B cell (primary cell): Measurements from ENCODE around the gene MAP3K4. TPM values are rescaled to one million over a fixed set of nuclear protein-coding genes. Genes with fewer than 3 reads are reported as not detected.

Experiments
- ATAC-seq: fragments of 200-7000 bp; cut with Tn5 transposase; one replicate; pipeline ENCODE4 v1.10.0; 2021; ENCODE audit warnings: low read depth, mild to moderate bottlenecking, moderate number of reproducible peaks, moderate library complexity
- CTCF ChIA-PET: fragments of 350-600 bp; sonication (Branson Sonifier 250); formaldehyde crosslinking; loops from one replicate; lab custom pipeline; 2021; ENCODE audit warnings: antibody characterized with exemption, inconsistent platforms; lab: Charles Lee
- POLR2A ChIA-PET: fragments of 350-600 bp; sonication (Branson Sonifier 250); formaldehyde crosslinking; loops from one replicate; lab custom pipeline; 2021; ENCODE audit warnings: antibody characterized with exemption; lab: Charles Lee
- DNase-seq: peaks from one replicate; pipeline ENCODE4 v3.0.0; 2013
- H2AFZ ChIP-seq: 2 replicates; pipeline ENCODE4 v1.6.1; 2012; ENCODE audit warnings: mild to moderate bottlenecking, low read depth, low read length; ENCODE audit not compliant: insufficient read depth, poor library complexity, severe bottlenecking
- H3K27ac ChIP-seq, 2 donors: 1 replicate in 1 of 2; 2 replicates in 1 of 2; pipeline ENCODE4 v1.5.1; 2012 to 2013; ENCODE audit warnings: low read length in 2 of 2, mild to moderate bottlenecking in 2 of 2, moderate library complexity in 1 of 2
- H3K27me3 ChIP-seq, 4 experiments: fragments of 200-600 bp in 1 of 4; sonication (generic) in 1 of 4; replicated peaks in 1 of 4; 1 replicate in 2 of 4; 2 replicates in 2 of 4; pipeline versions ENCODE4 v1.6.1 to v1.7.0; 2013 to 2016; ENCODE audit warnings: low read length in 3 of 4, mild to moderate bottlenecking in 2 of 4, mixed read lengths in 1 of 4, moderate library complexity in 1 of 4; ENCODE audit not compliant: insufficient read depth in 4 of 4, control insufficient read depth in 3 of 4; ENCODE audit errors: control extremely low read depth in 1 of 4
- H3K36me3 ChIP-seq, 2 experiments: replicated peaks in 1 of 2; 1 replicate in 1 of 2; 2 replicates in 1 of 2; pipeline versions ENCODE4 v1.6.1 to v1.7.1; 2013; ENCODE audit warnings: low read length in 1 of 2; ENCODE audit not compliant: insufficient read depth in 2 of 2, control insufficient read depth in 1 of 2; ENCODE audit errors: control extremely low read depth in 1 of 2, extremely low read depth in 1 of 2
- H3K4me1 ChIP-seq, 2 donors: fragments of 200-600 bp in 1 of 2; sonication (generic) in 1 of 2; 1 replicate in 1 of 2; 2 replicates in 1 of 2; pipeline versions ENCODE4 v1.5.1 to v1.6.1; 2013 to 2017; ENCODE audit warnings: low read length in 2 of 2; ENCODE audit not compliant: control insufficient read depth in 2 of 2, insufficient read depth in 2 of 2
- H3K4me2 ChIP-seq: replicated peaks from 2 replicates; pipeline ENCODE3; 2012; ENCODE audit warnings: mild to moderate bottlenecking, low read depth, low read length; ENCODE audit not compliant: poor library complexity, severe bottlenecking
- H3K4me3 ChIP-seq, 5 experiments: fragments of 200-600 bp in 1 of 5; sonication (generic) in 1 of 5; 1 replicate in 3 of 5; 2 replicates in 2 of 5; pipeline versions ENCODE4 v1.5.1 to v1.7.0; 2011 to 2016; ENCODE audit warnings: low read length in 4 of 5, mild to moderate bottlenecking in 4 of 5, low read depth in 2 of 5, control low read depth in 1 of 5, moderate library complexity in 1 of 5; ENCODE audit not compliant: insufficient read depth in 1 of 5; ENCODE audit errors: control extremely low read depth in 1 of 5, extremely low read depth in 1 of 5
- H3K79me2 ChIP-seq: fragments of 200-600 bp; sonication (generic); one replicate; pipeline ENCODE4 v1.6.0; 2016; ENCODE audit warnings: low read length; ENCODE audit not compliant: control insufficient read depth, insufficient read depth
- H3K9ac ChIP-seq: fragments of 200-600 bp; sonication (generic); 2 replicates; pipeline ENCODE4 v1.6.1; 2017; ENCODE audit warnings: mild to moderate bottlenecking, low read length, moderate library complexity
- H3K9me3 ChIP-seq, 3 donors: one replicate each; pipeline versions ENCODE4 v1.6.1 to v1.7.1; 2013; ENCODE audit warnings: low read length in 2 of 3; ENCODE audit not compliant: control insufficient read depth in 2 of 3, insufficient read depth in 1 of 3; ENCODE audit errors: control extremely low read depth in 1 of 3
- H4K20me1 ChIP-seq: 2 replicates; pipeline ENCODE4 v1.6.0; 2012; ENCODE audit warnings: mild to moderate bottlenecking, low read length; ENCODE audit not compliant: insufficient read depth, control insufficient read depth, poor library complexity, severe bottlenecking
- H3K27ac Mint-ChIP-seq: one replicate; pipeline ENCODE4 v1.8.0; 2021; ENCODE audit warnings: mixed read lengths
- H3K27me3 Mint-ChIP-seq: one replicate; pipeline ENCODE4 v1.8.0; 2021; ENCODE audit warnings: mixed read lengths
- H3K4me1 Mint-ChIP-seq: one replicate; pipeline ENCODE4 v1.8.0; 2021; ENCODE audit warnings: mixed read lengths
- H3K4me3 Mint-ChIP-seq: one replicate; pipeline ENCODE4 v1.8.0; 2021; ENCODE audit warnings: mixed read lengths
- H3K9me3 Mint-ChIP-seq: one replicate; pipeline ENCODE4 v1.8.0; 2022; ENCODE audit warnings: mixed read lengths; ENCODE audit not compliant: insufficient read depth
- CTCF ChIP-seq: fragments of 200-600 bp; IDR thresholded peaks from one replicate; pipeline ENCODE4 v1.8.0; 2022; ENCODE audit warnings: antibody characterized with exemption, mild to moderate bottlenecking
- EZH2 ChIP-seq: IDR thresholded peaks from 2 replicates; pipeline ENCODE4 v1.6.1; 2012; ENCODE audit warnings: borderline replicate concordance, low read depth, mild to moderate bottlenecking, moderate library complexity, low read length; ENCODE audit not compliant: insufficient read depth, poor library complexity, severe bottlenecking
- WGBS: methylation state at CpG from one replicate; pipeline ENCODE4 v1.1.5; 2013; ENCODE audit warnings: missing lambda C conversion rate; ENCODE audit not compliant: insufficient coverage; 5-methylcytosine and 5-hydroxymethylcytosine counted together
- intact Hi-C: fragments of 100-400 bp; cut with micrococcal nuclease; formaldehyde crosslinking; loops from one replicate; pipeline ENCODE4 v1.10.0; 2022
- polyA plus RNA-seq: library from polyadenylated mRNA; depleted of rRNA; stranded (reverse); fragments of >200 nt; gene quantifications from 2 replicates; pipeline ENCODE4 v1.2.3, GENCODE V29; 2012
- total RNA-seq, 2 donors: library from RNA; stranded (reverse); fragments of 120-200 nt in 1 of 2; gene quantifications; 1 replicate in 1 of 2; 2 replicates in 1 of 2; pipeline versions ENCODE4 v1.2.3 to v1.2.4, GENCODE V29; 2013 to 2022

Gene MAP3K4
- total and polyA plus RNA-seq, 2 donors (not counting 1 experiment from before 2014, with no cell fraction given) = 24.4 to 105 TPM

- H3K27me3 ChIP-seq = no peaks in the 10 kb centered on the region
- no peak overlapping the region for H3K9ac ChIP-seq
- WGBS = 95% methylated on average over 15 of the region's 15 CpGs
- Mint-ChIP-seq H3K9me3 (no peaks in the 10 kb centered on the region), H3K27ac (no peak overlapping the region), H3K4me1 (no peaks in the 10 kb centered on the region), H3K27me3 (no peaks in the 10 kb centered on the region), H3K4me3 (no peak overlapping the region)
- ChIA-PET POLR2A (no interaction called here), CTCF (no interaction called here)
- H3K4me3 ChIP-seq = no peak overlapping the region
- H3K4me1 ChIP-seq = no peaks in the 10 kb centered on the region
- ATAC-seq = no peak
- no peaks in the 10 kb centered on the region for H3K79me2 ChIP-seq
- H3K4me2 ChIP-seq = no peak overlapping the region
- H3K9me3 ChIP-seq = peaks cover 0 to 3% (median 0%) of the 10 kb centered on the region in 3 donors
- intact Hi-C loops = no loop called here
- H3K27ac ChIP-seq = no peak overlapping the region
- DNase-seq = no peak
- H3K36me3 ChIP-seq = peaks cover 1 to 6% of the 10 kb centered on the region in 2 experiments
- no peak overlapping the region for H2AFZ ChIP-seq
- no peak for TF ChIP-seq EZH2
- no peaks in the 10 kb centered on the region for H4K20me1 ChIP-seq
Measured at GRCh38 chr6:161161121-161161520, 169.6 kb downstream of the MAP3K4 start.

DNA sequence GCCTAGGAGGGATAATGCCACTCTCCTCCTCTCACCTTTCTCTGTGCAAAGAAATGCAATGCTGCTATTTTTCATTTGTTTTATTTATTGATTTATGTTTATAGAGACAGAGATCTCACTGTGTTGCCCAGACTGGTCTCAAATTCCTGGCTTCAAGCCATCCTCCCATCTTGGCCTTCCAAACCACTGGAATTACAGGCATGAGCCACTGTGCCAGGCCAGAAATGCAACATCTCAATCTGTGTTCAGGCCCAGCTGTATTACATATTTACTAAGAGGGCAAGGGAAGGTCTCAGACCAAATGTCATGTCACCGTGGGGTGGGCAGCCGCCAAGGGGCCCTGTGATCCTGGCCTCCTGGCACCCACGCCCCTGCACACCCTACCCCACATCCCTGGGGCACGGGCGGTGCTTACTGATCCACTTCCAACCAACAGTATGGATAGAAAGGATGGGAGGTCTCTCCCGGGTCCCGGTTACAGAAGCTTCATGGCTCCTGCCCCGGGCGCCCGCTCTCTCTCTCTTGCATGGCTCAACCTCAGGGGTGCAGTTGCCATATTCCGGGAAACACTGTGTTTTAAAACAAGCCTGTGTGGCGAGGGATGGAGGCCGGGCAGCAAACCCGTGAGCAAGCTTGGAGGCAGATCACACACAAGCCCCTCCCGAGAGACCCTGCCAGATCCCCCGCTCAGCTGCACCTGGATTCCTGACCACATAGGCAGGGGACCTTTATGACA lies 170.5 kb downstream of the MAP3K4 start:
- ATAC-seq (no peak), DNase-seq (no peak)
- POLR2A ChIA-PET = no interaction called here
- no peaks in the 10 kb centered on the region for H3K4me1 Mint-ChIP-seq
- H4K20me1 ChIP-seq = no peaks in the 10 kb centered on the region
- no peaks in the 10 kb centered on the region for H3K4me1 ChIP-seq
- TF ChIP-seq CTCF (no peak), EZH2 (no peak)
- no peak overlapping the region for H2AFZ ChIP-seq
- H3K36me3 ChIP-seq = peaks cover 1 to 6% of the 10 kb centered on the region in 2 experiments
- no peaks in the 10 kb centered on the region for H3K79me2 ChIP-seq
- H3K27me3 Mint-ChIP-seq = no peaks in the 10 kb centered on the region
- H3K27ac Mint-ChIP-seq = no peak overlapping the region
- H3K9me3 Mint-ChIP-seq = no peaks in the 10 kb centered on the region
- no peak overlapping the region for H3K9ac ChIP-seq
- intact Hi-C loops = no loop called here
- 90% methylated on average over 12 of the region's 16 CpGs for WGBS
- no peak overlapping the region for H3K27ac ChIP-seq
- no peak overlapping the region for H3K4me3 ChIP-seq
- no peaks in the 10 kb centered on the region for H3K27me3 ChIP-seq
- H3K9me3 ChIP-seq = peaks cover 0 to 3% (median 0%) of the 10 kb centered on the region in 3 donors
- CTCF ChIA-PET = interaction anchor here (0.8 kb wide), 1 partner anchor 10 kb away, joined by 3 read pairs; no protein-coding TSS in a partner anchor
- no peak overlapping the region for H3K4me3 Mint-ChIP-seq
- H3K4me2 ChIP-seq = no peak overlapping the region
